ENCODE data around the gene SMG6. TPM values are rescaled to one million over a fixed set of nuclear protein-coding genes. Genes with fewer than 3 reads are reported as not detected.

The SMG6 gene
- total and polyA plus RNA-seq, 2 of the 8 experiments (the other 6 are each of a cell fraction or from before 2014, with no cell fraction given): 18.5 to 25.2 TPM

- Histone ChIP-seq H2AK5ac (ENCODE audit: low read depth, low read length) (no peak overlapping the region), H4K8ac (ENCODE audit: extremely low read depth, insufficient read depth, low read length) (no peak overlapping the region; the same call in 1 of the 2 replicates), H2BK5ac (ENCODE audit: low read depth, low read length) (no peak overlapping the region), H2BK20ac (ENCODE audit: low read length) (no peak overlapping the region), H3K4me3 (ENCODE audit: extremely low read depth in 1 of 4, insufficient read depth in 2 of 4, low read depth in 3 of 4, low read length in 4 of 4) (no peak overlapping the region), H3K23ac (ENCODE audit: insufficient read length) (no peak overlapping the region), H3K9me3 (ENCODE audit: insufficient read depth in 2 of 2, low read depth in 1 of 2, low read length in 1 of 2) (no peaks in the 10 kb centered on the region), H3K27me3 (replicated peaks in 1 of 4; ENCODE audit: control insufficient read depth in 3 of 4, extremely low read depth in 1 of 4, insufficient read depth in 3 of 4, low read length in 3 of 4) (peaks cover 0 to 3% (median 1%) of the 10 kb centered on the region in 4 experiments; a peak in 2 of 7 replicates), H4K91ac (replicated peaks; ENCODE audit: insufficient read length, low read length) (no peak overlapping the region), H3K18ac (ENCODE audit: extremely low read depth, low read length) (no peak overlapping the region), H2AFZ (ENCODE audit: low read length) (no peak overlapping the region), H3K4me1 (replicated peaks in 1 of 4; ENCODE audit: control insufficient read depth in 3 of 4, insufficient read depth in 4 of 4, low read length in 3 of 4) (peaks cover 0 to 18% (median 11%) of the 10 kb centered on the region in 4 experiments; a peak in 6 of 7 replicates), H4K20me1 (replicated peaks in 1 of 2; ENCODE audit: control insufficient read depth in 1 of 2, insufficient read depth in 2 of 2, low read length in 2 of 2) (peaks cover 6 to 10% of the 10 kb centered on the region in 2 experiments), H3K56ac (replicated peaks; ENCODE audit: insufficient read length, low read depth, low read length) (no peak overlapping the region), H3K79me2 (ENCODE audit: control insufficient read depth in 1 of 2, insufficient read depth in 2 of 2, low read length in 2 of 2) (no peaks in the 10 kb centered on the region), H3K4me2 (ENCODE audit: insufficient read depth in 1 of 2, low read depth in 2 of 2, low read length in 2 of 2) (no peak overlapping the region), H2BK12ac (ENCODE audit: low read depth, low read length) (no peak overlapping the region), H3K4ac (replicated peaks; ENCODE audit: insufficient read length, low read depth, low read length) (no peak overlapping the region), H3K23me2 (ENCODE audit: low read depth, low read length) (no peaks in the 10 kb centered on the region), H3K27ac (ENCODE audit: low read depth, low read length) (no peak overlapping the region), H3K14ac (ENCODE audit: insufficient read length) (no peak overlapping the region), H2BK15ac (ENCODE audit: low read length) (no peak overlapping the region), H3K36me3 (ENCODE audit: control insufficient read depth in 2 of 4, insufficient read depth in 4 of 4, low read length in 3 of 4) (peaks cover 0 to 4% (median 0%) of the 10 kb centered on the region in 4 experiments; a peak in 1 of 8 replicates), H3K79me1 (ENCODE audit: low read depth, low read length) (no peaks in the 10 kb centered on the region), H3K9ac (replicated peaks in 1 of 4; ENCODE audit: extremely low read depth in 1 of 4, low read depth in 3 of 4, low read length in 3 of 4) (no peak overlapping the region), H2BK120ac (replicated peaks; ENCODE audit: low read depth, low read length) (no peak overlapping the region), H4K5ac (ENCODE audit: insufficient read length, low read depth, low read length) (no peak overlapping the region)
- CTCF ChIA-PET (ENCODE audit: partially characterized antibody): interaction anchor here (0.6 to 7.6 kb wide), 15 partner anchors 9 to 1316 kb away, joined by 3 to 58 read pairs (median 8); partner anchors contain the start of gene HIC1
- 93% methylated on average over 10 of the region's 10 CpGs; no CpG with 5 or more reads in 1 of the 2 experiments for WGBS, 2 experiments (ENCODE audit: extremely low coverage in 1 of 2, insufficient coverage in 1 of 2, insufficient read length in 1 of 2, insufficient replicate concordance in 2 of 2, low coverage in 1 of 2, low lambda C conversion rate in 2 of 2, missing lambda C conversion rate in 1 of 2)
- no peak for DNase-seq (ENCODE audit: low read depth in 1 of 2, low spot score in 2 of 2)
- POLR2A ChIA-PET (ENCODE audit: partially characterized antibody): interaction anchor here (1.2 kb wide), 1 partner anchor 13 kb away, joined by 4 read pairs; no protein-coding TSS in a partner anchor
- TF ChIP-seq HDAC2 (IDR thresholded peaks at IDR 0.05; ENCODE audit: borderline replicate concordance in 1 of 2, low read depth in 2 of 2, low read length in 2 of 2): no peak
- TF ChIP-seq CTCF (IDR thresholded peaks at IDR 0.05; ENCODE audit: control extremely low read depth in 1 of 3, insufficient read depth in 1 of 3, low read depth in 1 of 3, low read length in 3 of 3): no peak
- no peak for TF ChIP-seq ZNF274 (IDR thresholded peaks at IDR 0.05; ENCODE audit: borderline replicate concordance, extremely low read depth, low read length)
- TF ChIP-seq GABPA (IDR thresholded peaks at IDR 0.05; ENCODE audit: borderline replicate concordance, insufficient read depth, low read length): no peak
- TF ChIP-seq SIN3A (conservative IDR thresholded peaks at IDR 0.05 in 1 of 2, IDR thresholded peaks at IDR 0.05 in 1 of 2; ENCODE audit: low read depth in 1 of 2, low read length in 2 of 2): no peak
- TF ChIP-seq FOSL1 (IDR thresholded peaks at IDR 0.05; ENCODE audit: insufficient read depth, low read depth, low read length): no peak
- TF ChIP-seq KDM5A (IDR thresholded peaks at IDR 0.05; ENCODE audit: low read length): no peak
- TF ChIP-seq CBX5 (IDR thresholded peaks at IDR 0.05; ENCODE audit: low read depth, low read length): no peak
- no peak for TF ChIP-seq KDM1A (IDR thresholded peaks at IDR 0.05; ENCODE audit: borderline replicate concordance, low read length)
- FAIRE-seq: no peak
Measured at GRCh38 chr17:2065949-2066400, 237.6 kb downstream of the SMG6 start.
